PFSK-1 (cell line): Measurements from ENCODE around the gene CD48.

Source experiments
- TAF1 ChIP-seq: IDR thresholded peaks from 2 replicates; pipeline ENCODE4 v1.6.1; 2012; ENCODE audit warnings: low read length, control low read depth, borderline replicate concordance; ENCODE audit not compliant: insufficient read depth
- TF ChIP-seq, protein P1 (sequence below), 2 experiments: IDR thresholded peaks; 2 replicates each; pipeline versions ENCODE4 v1.6.1 to v1.8.0; 2011 to 2012; ENCODE audit warnings: low read depth in 2 of 2, low read length in 2 of 2, control low read depth in 1 of 2, inconsistent platforms in 1 of 2, mild to moderate bottlenecking in 1 of 2, moderate library complexity in 1 of 2; ENCODE audit not compliant: insufficient read depth in 1 of 2

DNA sequence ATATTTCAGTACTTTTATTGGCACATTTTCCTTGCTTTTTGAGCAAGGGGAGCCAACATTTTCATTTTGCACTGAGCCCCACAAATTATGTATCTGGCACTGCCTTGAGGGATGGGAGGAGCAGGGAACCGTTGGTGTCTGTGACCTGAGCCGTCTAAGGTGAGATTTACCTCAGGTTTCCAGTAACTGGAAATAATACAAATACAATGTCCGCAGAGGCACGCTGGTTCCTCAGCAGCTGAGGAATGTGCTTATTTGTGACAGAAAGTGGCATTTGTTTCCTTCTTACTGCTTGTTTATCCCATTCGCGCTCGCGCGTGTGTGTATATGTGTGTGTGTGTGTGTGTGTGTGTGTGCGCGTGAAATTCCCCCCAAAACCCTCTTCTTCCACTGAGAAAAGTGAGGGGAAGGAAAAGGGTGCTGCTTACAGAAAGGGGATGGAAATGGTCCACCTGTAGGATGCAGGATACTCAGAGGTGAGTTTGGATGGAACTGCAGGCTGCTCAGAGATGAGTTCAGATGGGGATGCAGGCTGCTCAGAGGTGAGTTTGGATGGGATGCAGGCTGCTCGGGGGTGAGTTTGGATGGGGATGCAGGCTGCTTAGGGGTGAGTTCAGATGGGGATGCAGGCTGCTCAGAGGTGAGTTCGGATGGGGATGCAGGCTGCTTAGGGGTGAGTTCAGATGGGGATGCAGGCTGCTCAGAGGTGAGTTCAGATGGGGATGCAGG, 34.6 kb downstream of the CD48 start:
- TF ChIP-seq, protein P1, sequence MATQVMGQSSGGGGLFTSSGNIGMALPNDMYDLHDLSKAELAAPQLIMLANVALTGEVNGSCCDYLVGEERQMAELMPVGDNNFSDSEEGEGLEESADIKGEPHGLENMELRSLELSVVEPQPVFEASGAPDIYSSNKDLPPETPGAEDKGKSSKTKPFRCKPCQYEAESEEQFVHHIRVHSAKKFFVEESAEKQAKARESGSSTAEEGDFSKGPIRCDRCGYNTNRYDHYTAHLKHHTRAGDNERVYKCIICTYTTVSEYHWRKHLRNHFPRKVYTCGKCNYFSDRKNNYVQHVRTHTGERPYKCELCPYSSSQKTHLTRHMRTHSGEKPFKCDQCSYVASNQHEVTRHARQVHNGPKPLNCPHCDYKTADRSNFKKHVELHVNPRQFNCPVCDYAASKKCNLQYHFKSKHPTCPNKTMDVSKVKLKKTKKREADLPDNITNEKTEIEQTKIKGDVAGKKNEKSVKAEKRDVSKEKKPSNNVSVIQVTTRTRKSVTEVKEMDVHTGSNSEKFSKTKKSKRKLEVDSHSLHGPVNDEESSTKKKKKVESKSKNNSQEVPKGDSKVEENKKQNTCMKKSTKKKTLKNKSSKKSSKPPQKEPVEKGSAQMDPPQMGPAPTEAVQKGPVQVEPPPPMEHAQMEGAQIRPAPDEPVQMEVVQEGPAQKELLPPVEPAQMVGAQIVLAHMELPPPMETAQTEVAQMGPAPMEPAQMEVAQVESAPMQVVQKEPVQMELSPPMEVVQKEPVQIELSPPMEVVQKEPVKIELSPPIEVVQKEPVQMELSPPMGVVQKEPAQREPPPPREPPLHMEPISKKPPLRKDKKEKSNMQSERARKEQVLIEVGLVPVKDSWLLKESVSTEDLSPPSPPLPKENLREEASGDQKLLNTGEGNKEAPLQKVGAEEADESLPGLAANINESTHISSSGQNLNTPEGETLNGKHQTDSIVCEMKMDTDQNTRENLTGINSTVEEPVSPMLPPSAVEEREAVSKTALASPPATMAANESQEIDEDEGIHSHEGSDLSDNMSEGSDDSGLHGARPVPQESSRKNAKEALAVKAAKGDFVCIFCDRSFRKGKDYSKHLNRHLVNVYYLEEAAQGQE (IDR thresholded peaks at IDR 0.05; ENCODE audit: insufficient read depth in 1 of 2, low read depth in 2 of 2, low read length in 2 of 2) = no peak
- no peak for TF ChIP-seq TAF1
